SH-SY5Y (cell line): ENCODE results near the gene GFER.

Source experiments
- GATA2 ChIP-seq: IDR thresholded peaks from 2 replicates; pipeline ENCODE4 v1.6.1; 2011; ENCODE audit warnings: mild to moderate bottlenecking, low read depth, low read length
- GATA3 ChIP-seq: IDR thresholded peaks from 2 replicates; pipeline ENCODE4 v1.6.1; 2011; ENCODE audit warnings: low read depth, mild to moderate bottlenecking, low read length, moderate library complexity

DNA sequence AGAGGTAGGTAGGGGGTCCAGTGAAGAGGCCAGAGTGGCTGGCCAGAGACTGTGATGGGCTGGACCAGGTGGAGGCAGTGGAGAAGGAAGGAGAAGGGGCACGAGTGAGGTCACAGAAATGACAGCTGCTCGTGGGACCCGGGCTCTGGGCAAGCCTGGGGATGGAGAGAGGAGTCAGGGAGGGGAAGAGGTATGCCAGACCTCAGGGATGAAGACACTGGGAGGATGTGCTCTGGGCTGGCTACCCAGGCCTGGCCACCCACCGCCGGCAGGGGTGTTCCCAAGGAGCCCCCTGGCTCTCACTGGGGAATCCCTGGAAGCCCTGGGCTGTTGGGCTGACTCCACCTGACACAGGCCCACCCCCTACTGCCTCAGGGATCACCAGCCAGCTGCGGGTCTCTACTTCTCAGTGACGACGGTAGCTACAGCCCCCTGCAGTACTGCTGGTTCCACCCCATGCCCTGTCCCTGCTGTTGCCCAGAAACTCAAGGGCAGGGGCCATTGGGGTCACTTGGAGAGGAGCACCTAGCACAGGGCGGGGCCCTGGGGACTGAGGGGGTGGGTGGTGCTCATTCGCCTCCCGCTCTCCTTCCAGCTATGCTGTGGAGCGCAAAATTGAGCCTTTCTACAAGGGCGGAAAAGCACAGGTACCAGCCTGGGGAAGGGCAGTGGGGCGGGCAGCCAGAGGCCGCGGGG is 10.4 kb upstream of the GFER start:
- TF ChIP-seq GATA2: no peak
- no peak for TF ChIP-seq GATA3
